Measurements from ENCODE around the gene IFNL4.
"Not testable (repeated sequence)": the region's sequence is repeated elsewhere in the genome, so short reads cannot be mapped to it uniquely, and the experiment has no call there.

Gene IFNL4

DNA sequence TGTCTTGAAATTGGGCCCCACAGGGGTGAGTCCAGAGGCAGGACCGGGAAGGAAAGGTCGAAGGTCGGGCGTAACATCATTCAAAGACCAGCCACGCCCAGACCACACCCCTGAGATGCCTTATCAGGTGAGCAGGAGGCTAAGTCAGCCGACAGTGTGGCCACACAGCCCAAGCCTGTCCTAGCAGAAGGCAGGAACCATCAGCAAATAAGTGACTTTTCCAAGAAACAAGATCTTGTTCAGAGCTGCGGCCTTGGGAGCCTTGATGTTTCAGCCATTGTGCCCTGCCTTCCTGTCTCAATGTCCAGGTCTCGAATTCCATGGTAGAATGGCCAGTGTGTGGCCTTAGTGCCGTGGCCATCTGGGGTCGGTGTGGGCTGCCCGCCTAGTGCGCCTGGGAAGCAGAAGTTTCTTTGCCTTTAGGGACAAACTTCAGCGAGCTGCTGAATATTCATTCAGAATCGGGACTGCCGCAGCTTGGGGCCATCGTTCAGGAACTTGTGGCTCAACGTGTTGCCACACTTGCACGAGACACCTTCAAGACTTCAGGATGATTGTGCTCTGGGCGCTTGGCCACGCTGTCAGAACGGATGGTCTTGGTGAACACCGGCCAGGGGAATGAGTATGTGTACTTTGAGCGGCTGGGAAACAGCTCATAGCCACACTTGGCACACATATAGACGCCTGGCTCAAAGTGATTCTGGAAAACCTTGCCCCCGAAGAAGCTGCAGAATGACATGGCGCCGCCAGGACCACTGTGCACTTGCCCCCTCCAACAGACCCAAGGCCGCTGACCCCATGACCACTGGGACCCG, 6.1 kb upstream of the IFNL4 start:
- DNase-seq = no peak

DNA sequence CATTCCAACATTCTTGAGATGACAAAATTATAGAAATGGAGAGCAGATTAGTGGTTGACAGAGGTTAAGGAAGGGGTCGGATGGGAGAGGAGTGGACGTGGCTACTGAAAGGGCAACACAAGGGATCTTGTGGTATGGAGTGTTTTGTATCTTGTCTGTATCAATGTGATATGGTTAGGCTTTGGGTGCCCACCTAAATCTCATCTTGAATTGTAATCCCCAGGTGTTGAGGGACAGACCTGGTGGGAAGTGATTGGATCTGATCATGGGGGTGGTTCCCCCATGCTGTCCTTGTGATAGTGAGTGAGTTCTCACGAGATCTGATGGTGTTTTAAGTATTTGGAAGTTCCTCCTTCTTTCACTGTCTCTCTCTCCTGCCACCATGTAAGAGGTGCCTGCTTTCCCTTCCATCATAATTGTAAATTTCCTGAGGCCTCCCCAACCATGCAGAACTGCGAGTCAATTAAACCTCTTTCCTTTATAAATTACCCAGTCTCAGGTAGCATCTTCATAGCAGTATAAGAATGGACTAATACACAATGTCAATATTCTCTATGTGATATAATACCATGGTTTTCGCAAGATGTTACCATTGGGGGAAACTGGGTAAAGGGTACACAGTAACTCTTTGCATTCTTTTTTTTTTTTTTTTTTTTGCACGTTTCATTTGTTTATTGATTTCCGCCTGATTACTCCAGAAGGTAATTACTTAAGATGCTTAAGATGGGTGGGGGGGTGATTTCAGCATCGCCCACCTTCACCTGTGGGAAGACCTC, 4.9 kb upstream of the IFNL4 start:
- no peak for DNase-seq

DNA sequence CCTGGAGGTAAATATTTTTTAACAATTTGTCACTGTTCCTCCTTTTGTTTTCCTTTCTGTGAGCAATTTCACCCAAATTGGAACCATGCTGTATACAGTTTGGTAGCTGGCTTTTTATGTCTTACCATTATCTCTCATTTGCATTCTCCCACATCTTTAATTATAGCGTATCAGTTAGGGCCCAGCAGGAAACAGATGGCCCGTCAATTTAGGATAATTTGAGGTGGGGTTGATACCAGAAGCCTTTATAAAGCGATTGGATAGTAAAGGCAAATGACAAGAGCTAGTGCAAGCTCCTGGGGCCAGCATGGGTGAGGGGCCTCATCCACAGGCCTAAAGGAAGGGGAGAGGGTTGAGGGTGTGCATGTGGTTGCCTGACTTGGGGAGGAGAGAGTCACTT, 3.8 kb upstream of the IFNL4 start:
- DNase-seq = no peak

DNA sequence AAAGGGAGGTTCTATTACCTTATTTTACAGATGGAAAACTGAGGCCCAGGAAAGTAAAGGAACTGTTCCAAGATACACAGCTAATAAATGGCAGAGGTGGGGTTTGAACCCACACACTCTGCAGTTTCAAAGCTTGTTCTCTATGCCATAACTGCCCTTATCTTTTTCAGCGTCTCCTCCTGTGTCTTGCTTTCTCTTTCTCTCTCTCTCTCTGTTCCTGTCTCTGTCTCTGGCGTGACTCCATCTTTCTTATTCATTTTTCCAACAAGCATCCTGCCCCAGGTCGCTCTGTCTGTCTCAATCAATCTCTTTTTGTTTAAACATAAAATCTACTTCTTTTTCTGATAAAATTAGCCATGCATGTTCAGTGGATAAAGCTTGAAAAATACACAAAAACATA, 3.2 kb upstream of the IFNL4 start:
- DNase-seq = no peak

DNA sequence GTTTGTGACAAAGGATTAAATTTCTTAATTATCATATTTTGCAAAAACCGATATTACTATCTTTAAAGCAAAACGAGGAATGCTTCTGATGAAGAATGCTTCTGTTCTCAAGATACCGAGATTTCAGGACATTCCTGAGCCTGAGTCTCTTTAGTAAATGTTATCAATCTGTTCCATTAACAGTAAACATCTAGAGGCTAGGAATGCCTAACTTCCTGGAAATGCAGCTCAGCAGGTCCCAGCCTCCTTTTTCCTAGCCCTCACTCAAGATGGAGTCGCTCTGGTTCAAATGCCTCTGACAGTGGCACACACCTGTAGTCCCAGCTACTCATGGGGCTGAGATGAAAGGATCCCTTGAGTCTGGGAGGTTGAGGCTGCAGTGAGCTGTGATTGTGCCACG, 2.4 kb upstream of the IFNL4 start:
- no peak for DNase-seq

DNA sequence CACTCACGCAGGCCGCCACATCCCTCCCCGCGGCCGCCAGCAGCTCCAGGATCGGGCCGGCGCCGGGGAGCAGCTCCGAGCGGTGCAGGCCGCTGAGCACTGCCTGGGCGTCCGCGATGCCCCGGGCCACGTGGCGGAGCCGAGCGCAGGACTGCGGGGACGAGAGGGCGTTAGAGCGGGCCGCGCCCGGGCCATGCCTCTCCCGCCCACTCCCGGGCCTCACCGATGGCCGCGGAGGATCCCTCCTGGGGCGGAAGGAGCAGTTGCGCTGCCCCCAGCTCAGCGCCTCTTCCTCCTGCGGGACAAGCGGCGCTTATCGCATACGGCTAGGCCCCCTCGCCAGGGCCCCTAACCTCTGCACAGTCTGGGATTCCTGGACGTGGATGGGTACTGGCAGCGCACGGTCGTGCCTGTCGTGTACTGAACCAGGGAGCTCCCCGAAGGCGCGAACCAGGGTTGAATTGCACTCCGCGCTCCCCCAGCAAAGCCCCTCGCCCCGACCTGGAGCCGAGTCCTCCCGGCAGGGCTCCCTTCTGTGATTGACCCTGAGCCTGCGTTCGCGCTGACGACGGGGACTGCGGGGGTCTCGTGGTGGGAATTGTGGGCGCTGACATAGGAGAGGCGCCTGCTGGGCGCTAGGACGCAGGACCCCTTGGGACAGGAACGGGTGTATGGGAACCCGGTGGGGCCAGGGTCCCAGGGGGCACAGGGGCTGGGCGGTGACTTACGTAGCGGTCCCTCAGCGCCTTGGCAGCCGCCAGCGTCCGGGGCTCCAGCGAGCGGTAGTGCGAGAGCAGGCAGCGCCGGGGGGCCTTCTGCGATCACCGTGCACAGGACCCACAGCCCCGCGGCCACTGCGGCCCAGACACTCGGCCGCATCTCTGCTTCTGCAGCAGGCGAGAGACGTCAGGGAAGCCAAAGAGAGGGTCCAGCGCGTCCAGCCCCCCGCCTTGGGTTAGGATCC, 673 bp downstream of the IFNL4 start:
- DNase-seq = no peak

DNA sequence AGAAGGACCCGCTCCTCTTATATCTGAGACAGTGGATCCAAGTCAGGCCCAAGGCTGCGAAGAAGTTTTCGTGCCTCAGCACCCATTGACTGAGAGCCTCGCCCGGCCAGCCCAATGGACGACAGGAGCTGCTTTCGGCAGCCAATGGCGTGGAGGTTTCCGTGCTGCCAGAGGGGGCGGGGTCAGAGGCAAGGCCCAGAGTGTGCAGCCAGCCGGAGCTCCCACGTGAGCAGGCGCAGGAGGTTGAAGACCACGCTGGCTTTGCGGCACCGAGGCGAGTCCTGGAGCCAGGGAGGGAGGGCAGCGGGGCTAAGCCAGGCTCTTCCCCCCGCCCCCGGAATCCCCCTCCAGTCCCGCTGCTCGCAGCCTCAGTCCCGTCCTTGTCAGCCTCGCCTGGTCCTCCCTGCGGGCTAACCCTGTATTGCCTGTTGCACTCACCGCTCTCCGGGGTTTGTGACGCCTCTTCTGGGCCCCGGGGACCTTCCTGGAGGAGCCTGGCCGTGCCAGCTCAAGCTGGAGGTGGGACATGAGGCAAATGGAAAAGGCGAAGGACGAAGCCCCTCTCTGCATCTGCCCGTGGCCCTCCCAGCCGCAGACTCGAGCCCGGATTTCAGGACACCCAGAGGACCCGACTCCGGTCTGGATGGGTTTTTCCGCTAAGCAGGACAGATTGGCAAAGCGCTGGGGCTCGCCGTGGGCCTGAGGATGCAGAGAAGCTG, 1.5 kb downstream of the IFNL4 start:
- no peak for DNase-seq

DNA sequence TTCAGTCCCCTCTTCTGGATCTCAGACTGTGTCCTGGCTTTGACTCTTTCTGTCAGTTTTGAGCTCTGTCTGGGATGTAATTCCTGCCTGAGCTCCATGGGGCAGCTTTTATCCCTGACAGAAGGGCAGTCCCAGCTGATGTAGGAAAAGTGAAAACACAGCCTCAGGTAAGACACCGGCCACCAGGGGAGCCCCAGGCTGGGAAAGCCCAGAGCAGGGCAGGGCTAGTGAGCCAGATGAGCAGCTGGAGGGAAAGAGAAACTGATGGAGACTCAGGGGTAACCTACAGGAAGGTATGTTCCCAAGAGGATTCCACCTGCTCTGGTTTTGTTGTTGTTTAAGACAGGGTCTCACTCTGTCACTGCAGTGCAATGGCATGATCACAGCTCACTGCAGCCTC, 3.5 kb downstream of the IFNL4 start:
- DNase-seq = not testable (repeated sequence)

DNA sequence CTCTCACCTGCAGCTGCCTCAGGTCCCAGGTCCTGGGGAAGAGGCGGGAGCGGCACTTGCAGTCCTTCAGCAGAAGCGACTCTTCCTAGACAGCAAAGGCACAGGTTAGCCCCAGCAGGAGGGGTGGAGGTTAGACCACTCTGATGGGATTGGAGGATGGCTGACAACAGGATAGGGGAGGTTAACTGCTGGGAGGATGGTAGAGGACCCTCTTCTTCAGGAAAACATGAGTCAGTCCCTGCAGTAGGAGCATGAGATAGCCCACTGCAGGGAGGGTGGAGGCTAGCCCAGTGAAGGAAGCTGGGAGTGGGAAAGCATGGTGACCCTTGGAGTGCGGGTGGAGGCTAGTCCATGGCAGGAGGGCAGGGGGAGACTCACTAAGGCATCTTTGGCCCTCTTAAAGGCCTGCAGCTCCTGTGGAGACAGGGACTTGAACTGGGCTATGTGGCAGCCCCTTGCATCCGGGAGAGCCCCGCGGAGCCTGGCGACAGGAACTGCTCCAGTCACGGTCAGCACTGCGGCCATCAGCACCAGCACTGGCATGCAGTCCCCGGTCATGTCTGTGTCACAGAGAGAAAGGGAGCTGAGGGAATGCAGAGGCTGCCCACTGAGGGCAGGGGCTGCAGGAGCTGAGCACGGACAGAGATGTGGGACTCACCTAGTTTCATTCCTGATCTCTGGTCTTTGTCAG, 4.1 kb downstream of the IFNL4 start, which contains the start of gene IFNL3:
IFNL3 (minus strand) TSS at position 597 of the 691 bp plus-strand sequence; CDS start at position 558, 39 bp downstream.
- not testable (repeated sequence) for DNase-seq

DNA sequence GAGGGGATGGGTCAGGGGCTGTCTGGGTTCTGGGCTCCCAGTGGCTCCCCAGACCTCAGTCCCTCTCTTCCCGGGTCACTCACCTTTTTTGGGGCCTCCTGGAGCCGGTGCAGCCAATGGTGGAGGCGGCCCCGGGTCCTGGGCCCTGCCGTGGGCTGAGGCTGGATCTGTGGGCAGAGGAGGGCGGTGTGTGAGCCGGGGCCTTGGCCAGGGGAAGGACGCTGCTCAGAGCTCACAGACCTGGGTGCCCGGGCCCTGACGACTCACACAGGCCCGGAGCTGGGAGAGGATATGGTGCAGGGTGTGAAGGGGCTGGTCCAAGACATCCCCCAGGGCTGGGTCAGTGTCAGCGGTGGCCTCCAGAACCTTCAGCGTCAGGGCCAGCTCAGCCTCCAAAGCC, 4.9 kb downstream of the IFNL4 start:
- not testable (repeated sequence) for DNase-seq

DNA sequence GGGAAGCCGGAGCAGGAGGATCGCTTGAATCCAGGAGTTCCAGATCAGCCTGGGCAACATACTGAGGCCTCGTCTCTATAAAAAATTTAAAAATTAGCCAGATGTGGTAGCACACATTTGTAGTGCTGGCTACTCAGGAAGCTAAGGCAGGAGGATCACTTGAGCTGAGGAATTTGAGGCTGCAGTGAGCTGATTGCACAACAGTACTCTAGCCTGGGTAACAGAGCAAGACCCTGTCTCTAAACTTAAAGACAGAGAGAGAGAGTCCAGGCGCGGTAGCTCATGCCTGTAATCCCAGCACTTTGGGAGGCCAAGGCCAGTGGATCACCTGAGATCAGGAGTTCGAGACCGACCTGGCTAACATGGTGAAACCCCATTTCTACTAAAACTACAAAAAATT, 8.2 kb downstream of the IFNL4 start:
- no peak for DNase-seq

DNA sequence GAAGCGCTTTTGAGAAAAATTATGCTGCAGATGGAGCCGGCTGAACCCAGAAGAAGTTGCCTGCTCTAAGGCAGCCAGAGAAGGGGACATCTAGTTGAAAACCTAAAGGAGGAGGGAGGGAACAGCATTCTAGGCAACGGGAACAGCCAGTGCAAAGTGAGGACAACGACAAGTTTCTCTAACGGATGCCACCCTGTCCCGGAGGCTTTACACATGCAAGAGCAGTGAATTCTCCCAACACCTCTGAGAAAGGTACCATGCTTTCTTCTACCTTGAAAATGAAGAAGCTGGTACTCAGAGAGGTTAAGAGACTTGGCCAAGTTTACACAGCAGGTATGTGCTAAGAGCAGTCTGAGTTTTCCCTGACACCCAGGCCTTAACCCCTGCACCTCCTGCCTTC, 9.7 kb downstream of the IFNL4 start:
- no peak for DNase-seq

DNA sequence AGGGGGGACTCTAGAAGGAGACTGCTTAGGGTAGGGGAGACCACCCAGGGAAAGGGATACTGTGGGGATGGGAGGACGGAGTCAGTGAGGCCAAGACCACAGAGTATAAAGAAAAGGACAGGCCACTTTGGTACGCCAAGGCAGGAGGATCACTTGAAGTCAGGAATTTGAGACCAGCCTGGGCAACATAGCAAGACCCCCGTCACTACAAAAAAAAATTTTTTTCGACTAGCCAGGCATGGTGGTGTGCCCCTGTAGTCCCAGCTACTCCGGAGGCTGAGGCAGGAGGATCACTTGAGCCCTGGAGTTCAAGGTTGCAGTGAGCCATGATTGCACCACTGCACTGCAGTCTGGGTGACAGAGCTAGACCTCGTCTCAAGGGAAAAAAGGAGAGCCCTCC, 10.4 kb downstream of the IFNL4 start:
- no peak for DNase-seq

DNA sequence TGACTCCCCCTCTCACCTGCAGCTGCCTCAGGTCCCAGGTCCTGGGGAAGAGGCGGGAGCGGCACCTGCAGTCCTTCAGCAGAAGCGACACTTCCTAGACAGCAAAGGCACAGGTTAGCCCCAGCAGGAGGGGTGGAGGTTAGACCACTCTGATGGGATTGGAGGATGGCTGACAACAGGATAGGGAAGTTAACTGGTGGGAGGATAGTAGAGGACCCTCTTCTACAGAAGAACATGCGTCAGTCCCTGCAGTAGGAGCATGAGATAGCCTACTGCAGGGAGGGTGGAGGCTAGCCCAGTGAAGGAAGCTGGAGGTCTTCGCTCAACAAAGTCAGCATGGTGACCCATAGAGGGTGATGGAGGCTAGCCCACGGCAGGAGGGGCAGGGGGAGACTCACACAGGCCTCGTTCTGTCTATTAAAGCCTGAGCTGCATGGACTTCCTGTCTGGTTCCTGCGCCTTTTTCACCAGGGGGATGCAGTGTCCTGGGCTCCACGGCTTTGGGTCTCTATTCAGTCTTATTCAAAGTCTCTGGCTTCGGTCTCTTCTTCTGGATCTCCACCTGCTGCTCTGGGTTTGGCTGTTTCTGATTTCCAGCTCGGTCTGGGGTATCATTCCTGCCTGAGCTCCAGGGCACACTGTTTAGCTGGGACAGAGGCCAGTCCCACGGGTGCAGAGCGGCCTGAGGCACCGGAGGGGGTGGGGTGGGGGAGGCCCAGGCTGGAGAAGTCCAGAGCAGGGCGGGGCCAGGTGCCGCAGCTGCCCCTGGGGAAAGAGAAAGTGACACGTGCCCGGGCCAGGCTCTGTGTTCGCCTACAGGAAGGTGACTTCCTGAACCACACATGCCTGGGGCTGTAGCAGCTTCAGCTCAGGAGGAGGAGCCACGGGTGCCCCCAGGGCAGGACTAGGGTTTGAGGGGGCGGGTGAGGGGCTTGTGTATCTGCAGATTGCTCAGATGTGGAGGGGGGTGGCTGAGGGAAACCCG, 11.2 kb downstream of the IFNL4 start:
- DNase-seq = no peak

DNA sequence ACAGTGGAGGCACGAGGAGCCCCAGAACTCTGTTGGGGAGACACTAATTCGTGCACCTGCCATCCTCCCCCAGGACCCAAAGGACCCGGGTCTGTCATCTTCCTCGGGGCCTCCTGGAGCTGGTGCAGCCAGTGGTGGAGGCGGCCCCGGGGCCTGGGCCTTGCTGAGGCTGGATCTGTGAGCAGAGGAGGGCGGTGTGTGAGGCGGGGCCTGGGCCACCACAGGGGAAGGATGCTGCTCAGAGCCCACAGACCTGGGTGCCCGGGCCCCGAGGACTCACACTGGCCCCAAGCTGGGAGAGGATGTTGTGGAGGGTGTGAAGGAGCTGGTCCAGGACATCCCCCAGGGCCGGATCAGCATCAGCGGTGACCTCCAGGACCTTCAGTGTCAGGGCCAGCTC, 12.1 kb downstream of the IFNL4 start:
- DNase-seq = no peak

DNA sequence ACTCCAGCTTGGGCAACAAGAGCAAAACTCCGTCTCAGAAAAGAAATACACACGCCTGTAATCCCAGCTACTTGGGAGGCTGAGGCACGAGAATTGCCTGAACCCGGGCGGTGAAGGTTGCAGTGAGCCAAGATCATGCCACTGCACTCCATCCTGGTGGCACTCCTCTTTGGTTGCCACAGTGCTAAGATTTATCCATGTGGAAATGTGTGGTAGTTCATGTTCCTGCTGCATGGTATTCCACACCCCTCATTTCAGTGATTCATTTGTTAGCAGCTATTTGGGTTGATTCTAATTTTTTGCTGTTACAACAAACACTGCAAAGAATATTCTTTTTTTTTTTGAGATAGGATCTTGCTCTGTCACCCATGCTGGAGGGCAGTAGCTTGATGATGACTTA, 15.9 kb downstream of the IFNL4 start:
- DNase-seq = no peak

DNA sequence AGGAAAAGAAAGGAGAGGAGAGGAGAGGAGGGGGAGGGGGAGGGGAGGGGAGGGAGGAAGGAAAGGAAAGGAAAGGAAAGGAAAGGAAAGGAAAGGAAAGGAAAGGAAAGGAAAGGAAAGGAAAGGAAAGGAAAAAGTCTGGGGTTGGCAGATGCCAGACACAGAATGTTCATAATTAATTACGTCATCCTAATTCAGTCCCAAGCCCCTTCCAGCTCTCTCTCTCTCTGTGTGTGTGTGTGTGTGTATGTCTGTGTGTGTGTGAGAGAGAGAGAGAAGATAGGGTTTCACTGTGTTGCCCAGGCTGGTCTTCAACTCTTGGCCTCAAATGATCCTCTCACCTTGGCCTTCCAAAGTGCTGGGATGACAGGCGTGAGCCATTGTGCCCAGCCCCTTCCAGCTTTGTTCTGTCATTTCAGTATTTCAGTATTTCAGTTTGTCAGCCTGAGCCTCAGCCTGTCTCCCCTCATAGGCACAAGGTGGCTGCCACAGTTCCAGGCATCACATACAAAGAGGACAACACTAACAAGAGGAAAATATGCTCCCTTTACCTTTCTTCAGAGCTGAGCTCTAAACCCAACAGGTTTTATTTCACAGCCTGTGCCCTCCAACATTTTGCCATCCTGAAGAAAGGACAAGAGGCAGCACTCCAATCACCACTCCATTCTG, 18.4 kb downstream of the IFNL4 start:
- no peak for DNase-seq

DNA sequence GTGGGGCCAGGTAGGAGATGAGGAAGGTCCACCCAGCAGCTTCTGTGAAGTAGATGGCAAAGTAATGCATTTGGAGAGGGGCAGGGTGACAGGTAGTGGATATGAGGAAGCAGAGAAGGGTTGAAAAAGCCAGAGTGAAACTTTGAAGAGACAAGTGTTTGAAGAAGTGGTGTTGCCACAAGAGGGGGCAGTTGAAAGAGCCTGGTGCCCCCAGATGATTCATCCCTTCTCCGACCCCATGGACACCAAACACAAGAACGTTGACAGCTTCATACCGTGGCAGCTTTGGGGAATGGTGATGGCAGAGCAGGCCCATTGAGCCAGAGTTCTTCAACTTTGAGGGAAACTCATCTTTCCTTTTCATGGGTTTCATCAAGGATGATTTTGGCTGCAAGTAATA, 23.7 kb downstream of the IFNL4 start:
- no peak for DNase-seq

DNA sequence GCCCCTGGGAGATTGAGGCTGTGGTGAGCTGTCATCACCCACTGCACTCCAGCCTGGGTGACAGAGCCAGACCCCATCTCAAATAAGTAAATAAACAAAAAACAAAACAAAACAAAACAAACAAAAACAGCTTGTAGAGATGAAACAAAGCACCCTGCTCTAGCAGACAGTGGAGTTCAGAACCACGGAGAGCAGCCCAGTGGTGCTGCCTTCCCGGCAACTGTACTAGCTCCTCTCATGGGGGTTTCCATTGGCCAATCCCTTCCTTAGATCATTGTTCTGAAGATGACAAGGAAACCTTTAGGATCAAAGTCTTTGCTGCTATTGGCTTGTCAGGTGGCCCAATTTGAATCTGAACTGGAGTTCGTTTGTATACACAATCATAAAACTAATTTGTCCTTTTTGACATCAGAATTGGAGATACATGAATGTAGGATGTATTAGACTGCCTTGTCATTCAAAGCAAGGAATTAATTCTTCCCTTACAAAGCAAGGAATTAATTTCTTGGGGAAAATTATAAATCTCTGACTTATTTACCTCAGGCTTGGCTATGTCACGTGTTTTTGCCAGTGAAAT, 24.9 kb downstream of the IFNL4 start:
- DNase-seq = no peak

DNA sequence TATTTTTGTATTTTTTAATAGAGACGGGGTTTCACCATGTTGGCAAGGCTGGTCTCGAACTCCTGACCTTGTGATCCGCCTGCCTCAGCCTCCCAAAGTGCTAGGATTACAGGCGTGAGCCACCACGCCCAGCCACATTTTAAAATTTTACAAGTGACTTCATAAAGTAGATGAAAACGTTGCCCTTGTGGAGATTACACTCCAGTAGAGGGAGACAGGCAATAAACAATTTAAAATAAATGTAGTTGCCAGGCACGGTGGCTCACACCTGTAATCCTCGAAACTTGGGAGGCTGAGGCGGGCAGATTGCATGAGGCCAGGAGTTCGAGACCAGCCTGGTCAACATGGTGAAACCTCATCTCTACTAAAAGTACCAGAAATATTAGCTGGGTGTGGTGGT, 29.5 kb downstream of the IFNL4 start:
- DNase-seq = not testable (repeated sequence)
